Raji (cell line): ENCODE results near the gene SS18L1.

Experiments used
- POLR2A ChIP-seq: IDR thresholded peaks from 2 replicates; pipeline ENCODE4 v1.6.1; 2011; ENCODE audit warnings: low read depth, low read length, control low read depth; ENCODE audit not compliant: insufficient read depth

Gene SS18L1

GRCh38 chr20:62141397-62142251, 1.9 kb upstream of the SS18L1 start:
- no peak for TF ChIP-seq POLR2A

- no peak for TF ChIP-seq POLR2A
These were observed 1.1 kb upstream of the SS18L1 start for GRCh38 chr20:62142252-62143080.

GRCh38 chr20:62143957-62144825, 622 bp downstream of the SS18L1 start:
- no peak for TF ChIP-seq POLR2A

GRCh38 chr20:62145688-62146018, 2.1 kb downstream of the SS18L1 start:
- no peak for TF ChIP-seq POLR2A

GRCh38 chr20:62146019-62146755, 2.6 kb downstream of the SS18L1 start:
- TF ChIP-seq POLR2A: no peak

- TF ChIP-seq POLR2A: no peak
These were observed 3.6 kb downstream of the SS18L1 start for GRCh38 chr20:62147125-62147524.

GRCh38 chr20:62147528-62147927, 4.0 kb downstream of the SS18L1 start:
- TF ChIP-seq POLR2A: no peak

GRCh38 chr20:62148908-62149314, 5.3 kb downstream of the SS18L1 start:
- no peak for TF ChIP-seq POLR2A

GRCh38 chr20:62149532-62150309, 6.2 kb downstream of the SS18L1 start:
- TF ChIP-seq POLR2A: no peak

- TF ChIP-seq POLR2A: no peak
These were observed 6.7 kb downstream of the SS18L1 start for GRCh38 chr20:62150310-62150575.

GRCh38 chr20:62151225-62151624, 7.7 kb downstream of the SS18L1 start:
- TF ChIP-seq POLR2A: no peak

GRCh38 chr20:62151835-62152364, 8.3 kb downstream of the SS18L1 start:
- no peak for TF ChIP-seq POLR2A

- TF ChIP-seq POLR2A: no peak
These were observed 12.1 kb downstream of the SS18L1 start for GRCh38 chr20:62155428-62156253.
